Measurements from ENCODE around the gene NCSTN.
"Not testable (repeated sequence)": the region's sequence is repeated elsewhere in the genome, so short reads cannot be mapped to it uniquely, and the experiment has no call there.

Gene NCSTN

DNA sequence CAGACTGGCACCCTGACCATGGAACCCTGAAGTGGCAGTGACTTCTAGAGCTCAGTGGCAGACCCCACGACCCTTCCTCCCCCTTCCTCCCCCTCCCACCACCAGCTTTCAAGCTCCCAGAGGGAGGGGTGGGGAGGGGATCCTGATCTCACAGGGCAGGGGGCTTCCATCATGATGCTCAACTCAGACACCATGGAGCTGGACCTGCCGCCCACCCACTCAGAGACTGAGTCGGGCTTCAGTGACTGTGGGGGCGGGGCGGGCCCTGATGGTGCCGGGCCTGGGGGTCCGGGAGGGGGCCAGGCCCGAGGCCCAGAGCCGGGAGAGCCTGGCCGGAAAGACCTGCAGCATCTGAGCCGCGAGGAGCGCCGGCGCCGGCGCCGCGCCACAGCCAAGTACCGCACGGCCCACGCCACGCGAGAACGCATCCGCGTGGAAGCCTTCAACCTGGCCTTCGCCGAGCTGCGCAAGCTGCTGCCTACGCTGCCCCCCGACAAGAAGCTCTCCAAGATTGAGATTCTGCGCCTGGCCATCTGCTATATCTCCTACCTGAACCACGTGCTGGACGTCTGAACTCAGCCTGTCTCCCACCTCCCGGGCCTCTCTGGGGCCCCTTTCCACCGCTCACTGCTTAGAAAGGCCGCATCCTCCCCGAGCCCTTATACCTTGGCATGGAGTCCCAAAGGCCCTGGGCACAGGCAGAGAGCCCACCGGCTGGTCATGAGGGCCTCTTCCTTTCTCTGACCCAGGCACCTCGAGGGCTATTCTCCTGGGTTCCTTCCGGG, 27.6 kb downstream of the NCSTN start:
- Mint-ChIP-seq H3K4me1 (peaks cover 10 to 15% of the 10 kb centered on the region in 2 donors), H3K9me3 (no peaks in the 10 kb centered on the region), H3K4me3 (no peak overlapping the region), H3K27me3 (peaks cover 0 to 3% of the 10 kb centered on the region in 2 donors), H3K27ac (no peak overlapping the region), H3K36me3 (peaks cover 22 to 25% of the 10 kb centered on the region in 2 donors)
- no peak for ATAC-seq (replicated peaks)
- DNase-seq = no peak

DNA sequence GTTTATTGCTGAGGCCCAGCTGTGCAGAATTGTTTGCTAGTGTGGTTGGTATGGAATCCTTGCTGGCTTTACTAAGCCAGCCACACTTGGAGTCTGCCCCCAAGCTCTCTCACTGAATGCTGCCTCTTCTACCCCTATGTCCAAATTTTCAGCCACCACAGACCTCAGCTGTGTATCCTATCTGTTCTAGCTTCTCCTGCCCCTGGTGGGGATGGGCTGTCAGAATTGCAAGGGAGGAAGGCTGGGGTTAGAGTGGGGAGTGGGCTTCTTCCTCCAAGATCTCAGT, 28.1 kb downstream of the NCSTN start:
- H3K4me1 Mint-ChIP-seq = peaks cover 14 to 20% of the 10 kb centered on the region in 2 donors
- H3K36me3 Mint-ChIP-seq = peaks cover 22 to 23% of the 10 kb centered on the region in 2 donors
- ATAC-seq (replicated peaks) = no peak
- no peak overlapping the region for H3K27ac Mint-ChIP-seq
- DNase-seq = no peak
- H3K4me3 Mint-ChIP-seq = no peak overlapping the region
- no peaks in the 10 kb centered on the region for H3K9me3 Mint-ChIP-seq
- peaks cover 0 to 3% of the 10 kb centered on the region in 2 donors for H3K27me3 Mint-ChIP-seq

DNA sequence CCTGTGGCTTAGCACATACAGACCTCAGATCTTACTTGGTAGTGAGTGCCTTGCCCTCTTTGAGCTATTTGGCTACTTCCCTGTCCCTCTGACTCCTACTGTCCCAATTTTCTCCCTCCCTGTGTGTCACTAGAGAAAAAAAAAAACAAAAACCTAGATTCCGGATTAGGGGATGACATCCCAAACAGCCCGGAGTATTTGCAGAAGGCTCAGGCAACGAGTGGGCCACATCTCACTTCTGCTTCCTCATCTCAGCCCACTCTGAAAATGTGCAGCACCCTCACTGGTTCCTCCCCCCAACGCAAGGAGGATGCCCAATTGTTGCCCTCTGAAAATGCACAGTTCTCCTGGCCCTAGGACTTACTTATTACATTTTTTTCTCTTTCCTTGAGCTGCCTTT, 28.6 kb downstream of the NCSTN start:
- no peak overlapping the region for H3K27ac Mint-ChIP-seq
- H3K4me3 Mint-ChIP-seq = no peak overlapping the region
- no peak for ATAC-seq (replicated peaks)

DNA sequence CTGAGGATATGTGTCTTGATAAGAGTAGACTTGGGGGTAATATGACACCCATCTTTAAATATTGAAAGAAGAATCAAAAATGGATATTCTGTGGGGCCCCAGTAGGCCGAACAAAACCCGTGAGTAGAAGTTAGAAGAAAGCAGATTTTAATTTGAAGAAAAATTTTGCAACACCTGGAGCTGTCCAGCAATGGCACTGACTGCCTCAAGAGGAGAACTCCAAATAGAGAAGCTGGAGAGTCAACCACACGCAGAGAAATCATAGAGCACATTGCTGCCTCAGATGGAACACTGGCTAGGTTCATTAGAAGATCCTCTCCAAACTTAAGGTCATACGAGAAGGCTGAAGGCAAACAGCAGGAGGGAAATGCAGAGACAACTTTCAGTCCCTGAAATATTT, 30.5 kb downstream of the NCSTN start:
- no peak for ATAC-seq (replicated peaks)
- H3K27me3 Mint-ChIP-seq = peaks cover 0 to 3% of the 10 kb centered on the region in 2 donors
- no peak for DNase-seq
- H3K27ac Mint-ChIP-seq = no peak overlapping the region
- peaks cover 19 to 22% of the 10 kb centered on the region in 2 donors for H3K36me3 Mint-ChIP-seq
- H3K4me1 Mint-ChIP-seq = peaks cover 18 to 27% of the 10 kb centered on the region in 2 donors
- H3K4me3 Mint-ChIP-seq = no peak overlapping the region
- no peaks in the 10 kb centered on the region for H3K9me3 Mint-ChIP-seq

More for the DNA sequence above, 28.6 kb downstream of the NCSTN start:
- DNase-seq = no peak
- Mint-ChIP-seq H3K36me3 (peaks cover 22 to 23% of the 10 kb centered on the region in 2 donors), H3K27me3 (peaks cover 0 to 3% of the 10 kb centered on the region in 2 donors), H3K9me3 (no peaks in the 10 kb centered on the region), H3K4me1 (peaks cover 18 to 25% of the 10 kb centered on the region in 2 donors)

DNA sequence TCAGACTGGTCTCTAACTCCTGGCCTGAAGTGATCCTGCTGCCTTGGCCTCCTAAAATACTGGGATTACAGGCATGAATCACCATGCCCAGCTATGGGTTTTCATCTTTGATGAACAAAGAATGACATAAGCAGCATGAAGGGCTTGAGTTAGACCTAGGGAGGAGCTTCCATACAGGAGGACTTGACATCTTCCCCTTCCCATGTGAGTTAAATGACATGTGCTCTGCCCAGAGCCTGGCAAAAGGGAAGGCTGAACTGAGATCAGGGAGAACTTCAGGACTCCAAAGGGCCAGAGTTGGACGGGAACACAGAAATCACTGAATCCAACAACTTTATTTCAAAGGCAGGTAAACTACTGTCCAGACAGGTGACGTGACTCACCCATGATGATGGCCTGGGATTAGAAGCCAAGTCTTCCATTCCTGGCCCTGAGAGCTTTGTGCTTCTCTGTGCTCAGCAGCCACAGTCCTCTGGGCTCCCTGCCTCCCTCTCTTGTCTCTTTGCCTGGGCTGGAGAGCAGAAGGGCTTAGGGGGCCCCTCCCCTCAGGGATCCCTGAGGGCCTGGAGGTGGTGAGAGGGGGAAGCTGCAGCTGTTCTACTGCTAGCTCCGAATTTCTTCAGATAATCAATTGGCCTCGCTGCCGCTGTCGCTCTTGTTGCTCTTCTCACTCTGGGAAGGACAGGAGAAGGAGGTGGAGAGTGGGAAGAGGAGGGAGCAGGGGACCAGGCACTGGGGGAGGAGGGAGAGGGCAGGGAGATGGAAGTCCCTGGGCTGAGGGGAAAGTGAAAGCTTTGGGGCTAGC, 31.3 kb downstream of the NCSTN start:
- Mint-ChIP-seq H3K4me1 (peaks cover 18 to 27% of the 10 kb centered on the region in 2 donors), H3K27ac (peak overlapping the region; percentile 75), H3K4me3 (peak overlapping the region; percentile 22 to 67), H3K9me3 (no peaks in the 10 kb centered on the region), H3K36me3 (peaks cover 19 to 22% of the 10 kb centered on the region in 2 donors), H3K27me3 (peaks cover 0 to 3% of the 10 kb centered on the region in 2 donors)
- no peak for DNase-seq
- no peak for ATAC-seq (replicated peaks)

DNA sequence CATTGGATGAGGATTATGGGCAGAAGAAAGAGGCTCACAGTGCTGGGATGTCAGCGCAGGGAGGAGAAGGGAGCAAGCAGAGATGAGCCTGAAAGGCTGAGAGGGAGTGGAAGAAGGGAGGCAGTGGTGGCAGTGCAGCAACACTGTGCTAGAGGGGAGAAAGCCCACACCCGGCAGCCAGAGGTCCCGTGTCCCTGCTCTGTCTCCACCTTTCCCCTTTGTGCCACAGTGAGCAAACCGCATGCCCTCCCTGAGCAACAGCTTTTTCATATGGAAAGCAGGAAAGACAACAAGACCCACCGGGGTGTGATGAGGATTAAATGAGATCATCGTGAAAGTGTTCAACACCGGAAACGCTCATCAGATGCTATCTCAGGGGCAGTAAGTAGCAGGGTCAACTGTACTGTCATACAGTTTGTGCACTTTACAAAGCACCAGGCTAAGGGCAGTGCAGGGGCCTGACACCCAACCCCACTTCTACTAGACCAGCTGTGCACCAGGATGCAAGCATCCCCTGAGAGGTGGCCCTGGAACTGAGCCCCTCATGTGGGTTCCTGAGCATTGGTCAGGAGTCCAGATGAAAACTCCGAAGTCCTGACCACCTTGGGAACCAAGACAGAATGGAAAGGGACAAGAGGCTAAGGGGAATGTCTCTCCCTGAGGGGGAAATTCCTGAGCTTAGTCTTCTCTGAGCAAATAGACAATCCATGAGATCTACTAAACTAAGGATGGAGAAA, 32.8 kb downstream of the NCSTN start:
- Mint-ChIP-seq H3K36me3 (peaks cover 12 to 15% of the 10 kb centered on the region in 2 donors), H3K9me3 (no peaks in the 10 kb centered on the region), H3K4me1 (peaks cover 18 to 27% of the 10 kb centered on the region in 2 donors), H3K27ac (peak overlapping the region; percentile 93), H3K27me3 (peaks cover 0 to 3% of the 10 kb centered on the region in 2 donors), H3K4me3 (peak overlapping the region; percentile 34 to 55)
- DNase-seq (no peak), ATAC-seq (replicated peaks) (peak; percentile 61 to 64)

DNA sequence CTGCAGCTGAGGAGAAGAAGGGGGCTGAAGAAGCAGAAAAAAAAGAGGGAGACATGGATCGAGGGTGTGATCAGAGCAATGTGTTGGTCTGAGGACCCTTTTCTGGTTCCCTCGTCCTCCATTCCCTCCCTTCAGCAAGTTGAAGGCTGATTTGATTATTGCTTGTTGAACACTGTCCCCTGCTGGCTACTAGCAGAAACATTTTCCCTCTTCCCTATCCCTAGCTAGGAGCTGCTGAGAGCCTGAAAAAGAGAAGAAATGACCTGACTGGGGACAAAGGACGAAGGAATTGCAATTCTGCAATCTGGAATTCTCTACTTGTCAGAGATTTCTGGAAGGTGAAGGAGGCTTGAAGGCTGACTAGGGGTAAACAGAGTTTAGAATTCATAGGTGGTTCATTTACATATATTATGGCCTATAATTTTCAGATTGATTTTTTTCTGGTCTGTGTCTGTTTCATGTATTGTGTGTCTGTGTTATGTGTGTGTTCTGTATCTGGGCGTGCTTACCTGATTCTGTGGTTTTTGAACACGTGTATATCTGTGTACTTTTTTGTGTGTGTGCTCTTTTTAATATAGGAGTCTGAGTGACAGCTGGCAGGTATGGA, 33.4 kb downstream of the NCSTN start:
- H3K4me1 Mint-ChIP-seq = peaks cover 18 to 27% of the 10 kb centered on the region in 2 donors
- ATAC-seq (replicated peaks) (peak; percentile 62 to 67), DNase-seq (peak; percentile 18)
- H3K4me3 Mint-ChIP-seq = peak overlapping the region in 1 of 2 donors; percentile 46
- H3K27me3 Mint-ChIP-seq = peaks cover 0 to 3% of the 10 kb centered on the region in 2 donors
- H3K36me3 Mint-ChIP-seq = peaks cover 7 to 9% of the 10 kb centered on the region in 2 donors
- no peak overlapping the region for H3K27ac Mint-ChIP-seq
- H3K9me3 Mint-ChIP-seq = no peaks in the 10 kb centered on the region

DNA sequence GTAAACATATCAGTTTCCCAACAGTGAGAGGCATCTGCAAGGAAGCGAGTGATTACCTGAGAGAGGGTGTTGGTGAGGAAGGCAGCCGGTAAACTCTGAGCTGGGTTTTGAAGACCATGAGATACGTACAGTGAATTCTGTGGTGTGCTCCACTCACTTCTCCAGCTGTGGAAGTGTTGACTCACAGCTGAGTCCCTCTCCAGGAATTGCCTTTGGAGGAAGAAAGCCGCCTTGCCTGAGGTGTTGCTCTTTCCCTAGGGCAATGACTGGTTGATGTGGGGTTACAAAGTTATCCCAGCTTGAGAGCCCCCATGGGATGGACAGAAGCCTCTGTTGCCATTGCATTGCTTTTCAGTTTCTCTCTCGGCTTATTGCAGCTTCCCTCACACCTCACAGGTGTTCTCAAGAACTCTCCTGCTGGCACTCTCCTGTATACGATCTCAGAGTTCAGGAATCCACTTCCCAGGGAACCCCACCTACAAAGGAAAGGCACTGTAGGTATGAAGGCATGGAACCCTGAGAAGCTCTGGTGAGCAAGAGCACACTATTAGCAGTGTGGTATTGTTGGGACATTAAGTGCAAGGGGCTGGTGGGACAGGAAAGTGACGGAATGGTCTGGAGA, 34.5 kb downstream of the NCSTN start:
- Mint-ChIP-seq H3K4me1 (peaks cover 18 to 27% of the 10 kb centered on the region in 2 donors), H3K36me3 (no peaks in the 10 kb centered on the region), H3K4me3 (no peak overlapping the region), H3K27me3 (no peaks in the 10 kb centered on the region), H3K9me3 (no peaks in the 10 kb centered on the region), H3K27ac (no peak overlapping the region)
- no peak for ATAC-seq (replicated peaks)
- no peak for DNase-seq

DNA sequence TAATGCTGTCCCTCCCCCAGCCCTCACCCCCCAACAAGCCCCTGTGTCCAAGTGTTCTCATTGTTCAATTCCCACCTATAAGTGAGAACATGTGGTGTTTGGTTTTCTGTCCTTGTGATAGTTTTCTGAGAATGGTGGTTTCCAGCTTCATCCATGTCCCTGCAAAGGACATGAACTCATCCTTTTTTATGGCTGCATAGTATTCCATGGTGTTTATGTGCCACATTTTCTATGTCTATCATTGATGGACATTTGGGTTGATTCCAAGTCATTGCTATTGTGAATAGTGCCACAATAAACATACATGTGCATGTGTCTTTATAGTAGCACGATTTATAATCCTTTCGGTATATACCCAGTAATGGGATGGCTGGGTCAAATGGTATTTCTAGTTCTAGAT, 41.6 kb downstream of the NCSTN start:
- H3K9me3 Mint-ChIP-seq; H3K36me3 Mint-ChIP-seq; H3K4me3 Mint-ChIP-seq; H3K27ac Mint-ChIP-seq; H3K27me3 Mint-ChIP-seq; ATAC-seq (replicated peaks); H3K4me1 Mint-ChIP-seq; DNase-seq: not testable (repeated sequence)

DNA sequence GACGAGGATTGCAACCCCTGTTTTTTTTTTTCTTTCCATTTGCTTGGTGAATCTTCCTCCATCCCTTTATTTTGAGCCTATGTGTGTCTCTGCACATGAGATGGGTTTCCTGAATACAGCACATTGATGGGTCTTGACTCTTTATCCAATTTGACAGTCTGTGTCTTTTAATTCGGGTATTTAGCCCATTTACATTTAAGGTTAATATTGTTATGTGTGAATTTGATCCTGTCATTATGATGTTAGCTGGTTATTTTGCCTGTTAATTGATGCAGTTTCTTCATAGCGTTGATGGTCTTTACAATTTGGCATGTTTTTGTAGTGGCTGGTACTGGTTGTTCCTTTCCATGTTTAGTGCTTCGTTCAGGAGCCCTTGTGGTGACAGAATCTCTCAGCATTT, 45.2 kb downstream of the NCSTN start:
- not testable (repeated sequence) for H3K4me3 Mint-ChIP-seq; DNase-seq; H3K36me3 Mint-ChIP-seq; H3K27ac Mint-ChIP-seq; H3K4me1 Mint-ChIP-seq; ATAC-seq (replicated peaks); H3K9me3 Mint-ChIP-seq
- H3K27me3 Mint-ChIP-seq = peaks cover 14 to 16% of the 10 kb centered on the region in 2 donors

DNA sequence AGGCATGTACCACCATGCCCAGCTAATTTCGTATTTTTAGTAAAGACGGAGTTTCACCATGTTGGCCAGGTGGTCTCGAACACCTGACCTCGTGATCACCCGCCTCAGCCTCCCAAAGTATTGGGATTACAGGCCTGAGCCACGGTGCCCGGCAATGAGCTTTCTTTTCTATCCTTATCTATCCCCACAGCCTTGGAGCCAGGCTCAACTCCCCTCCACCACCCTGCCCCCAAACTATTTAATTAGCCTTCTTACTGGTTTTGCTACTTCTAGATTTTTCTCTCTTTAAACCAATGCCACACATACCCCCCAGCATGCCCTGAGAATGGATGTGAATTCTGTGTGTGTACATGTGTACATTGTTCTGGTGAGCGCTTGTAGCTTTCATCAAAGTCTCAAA, 51.5 kb downstream of the NCSTN start:
- peaks cover 8 to 9% of the 10 kb centered on the region in 2 donors for H3K27me3 Mint-ChIP-seq
- no peaks in the 10 kb centered on the region for H3K36me3 Mint-ChIP-seq
- DNase-seq (no peak), ATAC-seq (replicated peaks) (no peak)
- H3K4me1 Mint-ChIP-seq = peaks cover 8 to 9% of the 10 kb centered on the region in 2 donors
- no peak overlapping the region for H3K27ac Mint-ChIP-seq
- H3K9me3 Mint-ChIP-seq = no peaks in the 10 kb centered on the region
- H3K4me3 Mint-ChIP-seq = no peak overlapping the region

DNA sequence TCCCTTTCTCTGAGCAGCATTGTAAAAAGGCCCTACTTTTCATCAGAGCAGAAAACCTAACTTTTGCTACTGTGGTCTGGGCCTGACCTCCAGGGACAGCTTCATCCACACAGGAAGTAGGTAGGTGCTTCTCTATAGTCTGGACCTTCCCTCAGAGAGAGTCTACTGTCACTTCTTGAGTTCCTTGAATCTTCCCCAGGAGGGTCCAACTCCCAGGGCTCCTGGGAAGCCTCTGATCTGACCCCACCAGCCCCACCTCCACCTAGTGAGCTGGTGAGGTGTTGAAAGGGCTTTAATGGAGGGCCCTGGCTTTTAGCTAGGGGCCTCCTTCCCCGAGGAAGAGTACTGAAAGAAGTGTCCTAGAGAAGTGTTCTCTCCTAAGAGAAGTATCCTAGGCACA, 54.5 kb downstream of the NCSTN start:
- Mint-ChIP-seq H3K27ac (no peak overlapping the region), H3K4me1 (peaks cover 16 to 24% of the 10 kb centered on the region in 2 donors), H3K36me3 (no peaks in the 10 kb centered on the region), H3K4me3 (no peak overlapping the region), H3K9me3 (no peaks in the 10 kb centered on the region), H3K27me3 (peaks cover 7 to 10% of the 10 kb centered on the region in 2 donors)
- DNase-seq = no peak
- ATAC-seq (replicated peaks) = no peak

DNA sequence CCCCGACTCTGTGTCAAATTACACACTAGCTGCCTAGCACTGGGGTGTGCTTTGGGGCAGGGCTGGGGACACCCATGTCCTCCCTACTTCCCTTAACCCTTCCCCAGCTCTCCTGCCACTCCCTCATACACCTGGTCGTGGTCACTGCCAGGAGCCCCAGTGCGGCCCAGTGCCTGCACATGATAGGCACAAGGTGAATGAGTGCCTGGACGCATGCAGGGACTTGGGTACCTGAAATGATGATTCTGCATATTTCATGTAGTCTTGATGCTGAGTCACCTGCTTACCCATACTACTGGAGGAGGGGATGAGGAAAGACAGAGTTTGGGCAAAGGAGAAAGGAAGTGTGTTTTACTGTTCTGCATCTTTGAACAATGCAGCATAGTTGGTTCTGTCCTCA, 55.6 kb downstream of the NCSTN start:
- no peak for DNase-seq
- Mint-ChIP-seq H3K9me3 (no peaks in the 10 kb centered on the region), H3K36me3 (no peaks in the 10 kb centered on the region), H3K27ac (no peak overlapping the region), H3K4me1 (peaks cover 17 to 27% of the 10 kb centered on the region in 2 donors), H3K4me3 (no peak overlapping the region), H3K27me3 (peaks cover 7 to 10% of the 10 kb centered on the region in 2 donors)
- no peak for ATAC-seq (replicated peaks)
